ENCODE data around the gene TPSB2. TPM values are rescaled to one million over a fixed set of nuclear protein-coding genes. Genes with fewer than 3 reads are reported as not detected.

The TPSB2 gene
- total RNA-seq, 1 experiment from 2014 or later: not detected

GRCh38 chr16:1277617-1278282 is 47.8 kb upstream of the TPSB2 start:
- Histone ChIP-seq H3K9ac (ENCODE audit: low read length) (no peak overlapping the region), H3K27ac (ENCODE audit: low read depth, low read length) (no peak overlapping the region), H3K4me1 (ENCODE audit: control insufficient read depth in 1 of 2, insufficient read depth in 2 of 2, low read length in 2 of 2) (peaks cover 0 to 4% of the 10 kb centered on the region in 2 experiments; a peak in 1 of 4 replicates), H3K4me3 (replicated peaks in 1 of 2; ENCODE audit: low read depth in 1 of 2, low read length in 2 of 2) (no peak overlapping the region), H2AFZ (ENCODE audit: low read depth, low read length, poor library complexity, severe bottlenecking) (no peak overlapping the region), H3K9me2 (ENCODE audit: insufficient read depth) (no peaks in the 10 kb centered on the region), H3K36me3 (ENCODE audit: control insufficient read depth in 1 of 2, insufficient read depth in 2 of 2, low read length in 2 of 2) (no peaks in the 10 kb centered on the region), H3K27me3 (ENCODE audit: insufficient read depth, low read length) (no peaks in the 10 kb centered on the region), H3K4me2 (ENCODE audit: low read length) (no peak overlapping the region), H4K20me1 (ENCODE audit: insufficient read depth) (no peaks in the 10 kb centered on the region), H3K79me2 (ENCODE audit: insufficient read depth, low read length) (no peaks in the 10 kb centered on the region), H3K9me3 (ENCODE audit: control insufficient read depth in 1 of 2, insufficient read depth in 1 of 2, low read depth in 1 of 2, low read length in 2 of 2) (no peaks in the 10 kb centered on the region)
- intact Hi-C loops (cut with micrococcal nuclease): no loop called here
- no peak for TF ChIP-seq CBX3 (IDR thresholded peaks at IDR 0.05; ENCODE audit: low read depth)
- no peak for TF ChIP-seq EZH2 (IDR thresholded peaks at IDR 0.05)
- no peak for TF ChIP-seq POLR2A (IDR thresholded peaks at IDR 0.05; ENCODE audit: borderline replicate concordance, extremely low read depth, insufficient read depth, insufficient read length)
- no peak for TF ChIP-seq FOSL1 (IDR thresholded peaks at IDR 0.05; ENCODE audit: low read depth)
- no peak for TF ChIP-seq ZNF274 (IDR thresholded peaks at IDR 0.05; ENCODE audit: low read depth, low read length)
- TF ChIP-seq SRF (IDR thresholded peaks at IDR 0.05; ENCODE audit: low read depth): no peak
- no TSS peak for BruUV-seq (replicated peaks)
- ATAC-seq (no peak), DNase-seq (ENCODE audit: low read depth, low spot score) (no peak)
- CTCF ChIA-PET: no interaction called here
- POLR2A ChIA-PET: no interaction called here
- RAD21 ChIA-PET (ENCODE audit: low non-redundant PET in 1 of 2, low total read pairs in 2 of 2, uncharacterized antibody in 2 of 2, unreplicated experiment in 2 of 2): no interaction called here

DNA sequence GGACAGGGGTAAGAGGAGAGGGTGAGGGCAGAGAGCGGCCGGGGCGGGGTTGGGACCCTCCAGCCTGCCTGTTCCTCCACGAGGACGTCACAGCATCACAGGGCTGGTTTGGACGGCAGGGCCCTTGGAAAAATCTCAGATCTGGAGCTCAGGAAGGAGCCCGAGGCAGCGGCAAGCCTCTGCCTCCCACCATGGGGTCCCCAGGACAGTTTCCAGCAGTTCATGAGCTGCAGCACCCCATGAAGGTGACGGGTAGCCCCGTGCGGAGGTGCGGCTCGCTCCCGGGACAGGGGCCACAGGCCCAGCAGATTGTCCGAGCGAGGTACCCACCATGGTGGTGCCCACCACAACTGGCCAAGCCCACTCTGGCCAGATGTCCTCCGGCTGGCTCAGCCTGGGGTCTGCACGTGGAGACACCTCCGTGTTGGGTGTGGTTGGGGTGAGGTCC is 47.2 kb upstream of the TPSB2 start:
- Histone ChIP-seq H3K4me2 (ENCODE audit: low read length) (no peak overlapping the region), H3K4me3 (replicated peaks in 1 of 2; ENCODE audit: low read depth in 1 of 2, low read length in 2 of 2) (no peak overlapping the region), H3K27ac (ENCODE audit: low read depth, low read length) (no peak overlapping the region), H4K20me1 (ENCODE audit: insufficient read depth) (no peaks in the 10 kb centered on the region), H3K36me3 (ENCODE audit: control insufficient read depth in 1 of 2, insufficient read depth in 2 of 2, low read length in 2 of 2) (no peaks in the 10 kb centered on the region), H3K27me3 (ENCODE audit: insufficient read depth, low read length) (no peaks in the 10 kb centered on the region), H2AFZ (ENCODE audit: low read depth, low read length, poor library complexity, severe bottlenecking) (no peak overlapping the region), H3K9ac (ENCODE audit: low read length) (no peak overlapping the region), H3K9me3 (ENCODE audit: control insufficient read depth in 1 of 2, insufficient read depth in 1 of 2, low read depth in 1 of 2, low read length in 2 of 2) (no peaks in the 10 kb centered on the region), H3K4me1 (ENCODE audit: control insufficient read depth in 1 of 2, insufficient read depth in 2 of 2, low read length in 2 of 2) (no peaks in the 10 kb centered on the region; a peak in 1 of 4 replicates), H3K9me2 (ENCODE audit: insufficient read depth) (no peaks in the 10 kb centered on the region), H3K79me2 (ENCODE audit: insufficient read depth, low read length) (no peaks in the 10 kb centered on the region)
- CTCF ChIA-PET: no interaction called here
- POLR2A ChIA-PET: no interaction called here
- no peak for TF ChIP-seq ELF1 (IDR thresholded peaks at IDR 0.05; ENCODE audit: borderline replicate concordance, low read depth)
- TF ChIP-seq MAX (IDR thresholded peaks at IDR 0.05): no peak
- no peak for TF ChIP-seq JUND (IDR thresholded peaks at IDR 0.05)
- TF ChIP-seq CBX3 (IDR thresholded peaks at IDR 0.05; ENCODE audit: low read depth): no peak
- TF ChIP-seq, protein P1, sequence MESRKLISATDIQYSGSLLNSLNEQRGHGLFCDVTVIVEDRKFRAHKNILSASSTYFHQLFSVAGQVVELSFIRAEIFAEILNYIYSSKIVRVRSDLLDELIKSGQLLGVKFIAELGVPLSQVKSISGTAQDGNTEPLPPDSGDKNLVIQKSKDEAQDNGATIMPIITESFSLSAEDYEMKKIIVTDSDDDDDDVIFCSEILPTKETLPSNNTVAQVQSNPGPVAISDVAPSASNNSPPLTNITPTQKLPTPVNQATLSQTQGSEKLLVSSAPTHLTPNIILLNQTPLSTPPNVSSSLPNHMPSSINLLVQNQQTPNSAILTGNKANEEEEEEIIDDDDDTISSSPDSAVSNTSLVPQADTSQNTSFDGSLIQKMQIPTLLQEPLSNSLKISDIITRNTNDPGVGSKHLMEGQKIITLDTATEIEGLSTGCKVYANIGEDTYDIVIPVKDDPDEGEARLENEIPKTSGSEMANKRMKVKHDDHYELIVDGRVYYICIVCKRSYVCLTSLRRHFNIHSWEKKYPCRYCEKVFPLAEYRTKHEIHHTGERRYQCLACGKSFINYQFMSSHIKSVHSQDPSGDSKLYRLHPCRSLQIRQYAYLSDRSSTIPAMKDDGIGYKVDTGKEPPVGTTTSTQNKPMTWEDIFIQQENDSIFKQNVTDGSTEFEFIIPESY (IDR thresholded peaks at IDR 0.05; ENCODE audit: extremely low read depth, insufficient replicate concordance, low read length): no peak
- TF ChIP-seq POLR2A (IDR thresholded peaks at IDR 0.05; ENCODE audit: borderline replicate concordance, extremely low read depth, insufficient read depth, insufficient read length): no peak
- no peak for TF ChIP-seq EGR1 (IDR thresholded peaks at IDR 0.05; ENCODE audit: low read depth)
- TF ChIP-seq EZH2phosphoT487 (IDR thresholded peaks at IDR 0.05; ENCODE audit: borderline replicate concordance): no peak
- DNase-seq (ENCODE audit: low read depth, low spot score): no peak
- no peak for ATAC-seq
- intact Hi-C loops (cut with micrococcal nuclease): no loop called here
- no TSS peak for BruUV-seq (replicated peaks)
- RAD21 ChIA-PET (ENCODE audit: low non-redundant PET in 1 of 2, low total read pairs in 2 of 2, uncharacterized antibody in 2 of 2, unreplicated experiment in 2 of 2): no interaction called here
